Measurements from ENCODE around the gene HOXA3.

The HOXA3 gene

DNA sequence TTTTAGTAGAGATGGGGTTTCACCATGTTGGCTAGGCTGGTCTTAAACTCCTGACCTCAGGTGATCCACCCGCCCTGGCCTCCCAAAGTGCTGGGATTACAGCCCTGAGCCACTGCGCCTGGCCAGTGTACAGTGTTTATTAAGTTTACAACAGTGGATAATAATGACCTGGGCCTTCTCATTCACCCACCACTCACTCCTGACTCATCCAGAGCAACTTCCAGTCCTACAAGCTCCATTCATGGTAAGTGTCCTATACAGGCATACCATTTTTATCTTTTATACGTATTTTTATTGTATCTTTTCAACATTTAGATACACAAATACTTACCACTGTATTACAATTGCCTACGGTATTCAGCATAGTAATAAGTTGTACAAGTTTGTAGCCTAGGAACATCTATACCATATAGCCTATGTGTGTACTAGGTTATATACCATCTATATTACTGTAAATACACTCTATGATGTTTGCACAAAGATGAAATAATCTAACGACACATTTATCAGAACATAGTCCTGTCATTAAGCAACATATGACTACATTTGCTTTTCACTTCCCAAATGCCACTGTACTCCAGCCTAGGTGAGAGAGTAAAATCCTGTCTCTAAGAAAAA lies 73.7 kb downstream of the HOXA3 start:
- ChIA-PET POLR2A (no interaction called here), CTCF (no interaction called here)
- no peak for DNase-seq (ENCODE audit: low read depth, low spot score)
- H3K4me3 ChIP-seq (ENCODE audit: low read depth, low read length) = no peak overlapping the region
- TF ChIP-seq, protein P1, sequence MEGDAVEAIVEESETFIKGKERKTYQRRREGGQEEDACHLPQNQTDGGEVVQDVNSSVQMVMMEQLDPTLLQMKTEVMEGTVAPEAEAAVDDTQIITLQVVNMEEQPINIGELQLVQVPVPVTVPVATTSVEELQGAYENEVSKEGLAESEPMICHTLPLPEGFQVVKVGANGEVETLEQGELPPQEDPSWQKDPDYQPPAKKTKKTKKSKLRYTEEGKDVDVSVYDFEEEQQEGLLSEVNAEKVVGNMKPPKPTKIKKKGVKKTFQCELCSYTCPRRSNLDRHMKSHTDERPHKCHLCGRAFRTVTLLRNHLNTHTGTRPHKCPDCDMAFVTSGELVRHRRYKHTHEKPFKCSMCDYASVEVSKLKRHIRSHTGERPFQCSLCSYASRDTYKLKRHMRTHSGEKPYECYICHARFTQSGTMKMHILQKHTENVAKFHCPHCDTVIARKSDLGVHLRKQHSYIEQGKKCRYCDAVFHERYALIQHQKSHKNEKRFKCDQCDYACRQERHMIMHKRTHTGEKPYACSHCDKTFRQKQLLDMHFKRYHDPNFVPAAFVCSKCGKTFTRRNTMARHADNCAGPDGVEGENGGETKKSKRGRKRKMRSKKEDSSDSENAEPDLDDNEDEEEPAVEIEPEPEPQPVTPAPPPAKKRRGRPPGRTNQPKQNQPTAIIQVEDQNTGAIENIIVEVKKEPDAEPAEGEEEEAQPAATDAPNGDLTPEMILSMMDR (IDR thresholded peaks at IDR 0.05; ENCODE audit: insufficient read depth, low read length, missing control alignments) = no peak

DNA sequence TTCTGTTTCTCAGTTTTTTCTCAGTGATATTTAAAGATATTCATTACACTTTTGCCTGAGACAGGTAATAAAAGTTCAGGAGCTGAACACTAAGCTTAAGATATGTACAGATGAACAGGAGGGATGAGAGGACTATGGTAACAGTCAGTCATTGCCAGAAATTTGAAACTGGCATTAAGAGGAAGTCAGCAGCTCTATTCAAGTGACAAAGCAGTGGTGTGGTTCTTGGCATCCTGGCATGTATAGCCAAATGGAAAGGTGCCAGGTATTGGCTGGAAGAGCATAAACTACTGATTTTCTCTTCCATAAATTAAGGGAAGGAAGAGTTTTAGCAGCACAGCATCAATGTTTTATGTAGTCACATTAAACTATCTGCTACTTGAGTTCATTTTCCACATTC lies 79.3 kb downstream of the HOXA3 start:
- ChIA-PET CTCF (no interaction called here), POLR2A (no interaction called here)
- TF ChIP-seq, protein P1 (IDR thresholded peaks at IDR 0.05; ENCODE audit: insufficient read depth, low read length, missing control alignments) = no peak
- DNase-seq (ENCODE audit: low read depth, low spot score) = no peak
- no peak overlapping the region for H3K4me3 ChIP-seq (ENCODE audit: low read depth, low read length)

DNA sequence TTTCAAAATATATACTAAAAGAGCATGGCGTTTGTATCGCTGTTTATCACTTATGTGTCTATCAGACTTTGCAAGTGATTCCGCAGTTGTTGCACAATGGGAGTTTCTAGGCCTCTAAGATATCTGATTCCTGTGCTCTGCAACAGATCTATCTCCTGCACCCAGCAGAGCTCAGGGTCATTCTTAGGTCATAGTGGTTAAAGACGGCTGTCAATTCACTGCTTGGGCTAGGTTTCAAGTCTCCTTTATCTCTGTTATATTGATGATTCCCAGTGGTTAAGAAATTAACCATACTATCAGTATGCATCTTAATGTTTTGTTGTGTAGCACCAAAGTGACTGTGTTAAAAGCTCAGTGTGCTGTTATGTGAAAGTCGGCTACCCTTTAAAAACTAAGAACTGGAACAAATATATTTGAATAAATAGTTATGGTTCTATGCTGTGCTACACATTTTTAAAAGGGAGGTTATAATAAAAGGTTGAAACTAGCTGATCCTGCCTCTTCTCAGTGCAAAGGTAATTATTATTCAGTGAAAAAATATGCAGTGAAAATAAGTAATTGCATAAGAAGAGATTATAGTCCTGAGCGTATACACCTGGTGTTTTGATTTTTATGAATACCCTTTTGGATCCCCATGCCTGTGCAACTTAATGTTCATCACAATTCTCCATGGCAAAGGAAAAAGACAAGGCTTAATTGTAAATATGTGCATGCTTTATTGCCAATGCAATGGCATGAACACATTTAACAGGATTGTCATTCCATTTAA lies 80.6 kb downstream of the HOXA3 start:
- H3K4me3 ChIP-seq (ENCODE audit: low read depth, low read length) = no peak overlapping the region
- no peak for DNase-seq (ENCODE audit: low read depth, low spot score)
- TF ChIP-seq, protein P1 (IDR thresholded peaks at IDR 0.05; ENCODE audit: insufficient read depth, low read length, missing control alignments) = no peak
- POLR2A ChIA-PET = no interaction called here
- CTCF ChIA-PET = no interaction called here

DNA sequence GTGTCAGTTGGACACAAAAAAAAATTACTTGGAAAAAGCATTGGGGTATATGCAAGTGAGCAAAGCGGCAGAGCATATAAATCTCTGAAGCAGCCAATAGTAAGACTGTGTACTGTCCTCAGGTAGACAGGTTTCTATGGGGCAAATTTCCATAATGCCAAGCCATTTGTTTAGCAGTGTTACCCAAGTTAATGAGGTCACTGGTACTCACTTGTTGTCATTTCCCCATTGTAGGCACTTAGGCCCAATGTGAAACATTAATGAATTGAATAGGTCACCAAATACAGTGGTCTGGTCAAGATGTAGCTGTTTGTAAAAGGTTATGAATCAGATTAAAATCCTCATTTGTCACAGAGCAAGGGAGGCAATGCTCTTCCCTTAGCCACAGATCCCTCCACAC lies 84.1 kb downstream of the HOXA3 start:
- H3K4me3 ChIP-seq (ENCODE audit: low read depth, low read length) = no peak overlapping the region
- no peak for DNase-seq (ENCODE audit: low read depth, low spot score)
- ChIA-PET CTCF (no interaction called here), POLR2A (no interaction called here)
- TF ChIP-seq, protein P1 (IDR thresholded peaks at IDR 0.05; ENCODE audit: insufficient read depth, low read length, missing control alignments) = no peak

DNA sequence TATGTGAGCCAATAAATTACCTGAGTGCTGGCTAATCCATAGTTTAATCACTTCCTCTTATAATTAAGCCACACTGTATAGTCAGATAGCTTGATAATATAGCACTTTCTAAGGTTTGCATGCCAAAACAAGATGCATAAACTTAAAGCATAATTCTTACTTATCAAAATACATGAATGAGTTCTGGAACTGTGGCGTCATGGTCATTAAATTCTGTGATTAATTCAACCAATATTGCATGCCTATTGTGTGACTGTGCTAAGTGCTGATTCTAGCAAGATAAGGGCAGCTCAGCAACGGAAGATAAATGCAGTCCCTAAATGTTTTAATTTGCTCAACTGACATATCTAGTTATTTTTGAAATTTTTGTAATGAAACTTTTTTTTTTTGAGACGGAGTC lies 86.2 kb downstream of the HOXA3 start:
- peak; percentile 19 for DNase-seq (ENCODE audit: low read depth, low spot score)
- TF ChIP-seq, protein P1 (IDR thresholded peaks at IDR 0.05; ENCODE audit: insufficient read depth, low read length, missing control alignments) = no peak
- CTCF ChIA-PET = interaction anchor here (1.0 kb wide), 1 partner anchor 22 kb away, joined by 3 read pairs; no protein-coding TSS in a partner anchor
- H3K4me3 ChIP-seq (ENCODE audit: low read depth, low read length) = no peak overlapping the region
- POLR2A ChIA-PET = no interaction called here

DNA sequence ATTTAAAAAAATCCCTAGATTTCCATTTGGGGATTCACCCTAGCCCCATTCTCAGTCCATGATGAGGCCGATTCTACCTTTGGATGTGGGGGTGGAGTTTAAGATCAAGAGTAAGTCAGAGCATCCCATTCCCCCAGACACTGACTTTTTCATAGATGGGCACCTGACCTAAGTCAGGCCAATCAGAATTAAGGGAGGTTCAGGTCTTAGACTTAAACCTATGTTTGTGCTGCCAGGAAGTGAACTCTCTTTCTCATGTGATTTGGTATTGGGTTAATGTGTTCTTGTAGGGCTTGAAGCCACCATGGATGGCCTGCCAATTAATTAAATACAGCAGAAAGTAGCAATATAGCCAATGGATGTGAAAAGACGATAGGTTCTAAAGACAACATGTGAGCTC lies 86.7 kb downstream of the HOXA3 start:
- TF ChIP-seq, protein P1 (IDR thresholded peaks at IDR 0.05; ENCODE audit: insufficient read depth, low read length, missing control alignments) = no peak
- DNase-seq (ENCODE audit: low read depth, low spot score) = no peak
- H3K4me3 ChIP-seq (ENCODE audit: low read depth, low read length) = no peak overlapping the region
- CTCF ChIA-PET = interaction anchor here (1.0 kb wide), 2 partner anchors 19 to 22 kb away, joined by 3 read pairs; no protein-coding TSS in a partner anchor
- POLR2A ChIA-PET = no interaction called here

Measured in AG04449 (cell line).